ENCODE results near the gene SPIRE2. TPM values are rescaled to one million over a fixed set of nuclear protein-coding genes. Genes with fewer than 3 reads are reported as not detected.
A peak's percentile ranks its signal among the peaks of the same experiment; 100 is the strongest.

SPIRE2 gene
- total and polyA plus RNA-seq, 2 of the 13 experiments (the other 11 are each of a cell fraction or from before 2014, with no cell fraction given): 13.3 to 37.5 TPM

- no peaks in the 10 kb centered on the region for H3K9me3 ChIP-seq (ENCODE audit: low read length)
- peak; percentile 17; the same call in 2 of the 3 replicates for ATAC-seq
These were observed 55.8 kb downstream of the SPIRE2 start for GRCh38 chr16:89884041-89884421.

GRCh38 chr16:89887243-89887642 lies 59.0 kb downstream of the SPIRE2 start:
- Histone ChIP-seq H4K20me1 (ENCODE audit: insufficient read depth, low read length) (0 out of 2 replicates have a peak, but pooled peaks cover 5% of the 10 kb centered on the region), H3K9me3 (ENCODE audit: low read length) (no peaks in the 10 kb centered on the region), H2AFZ (ENCODE audit: low read length) (no peak overlapping the region), H3K4me1 (ENCODE audit: insufficient read depth, low read length) (no peaks in the 10 kb centered on the region), H3K36me3 (replicated peaks in 1 of 2; ENCODE audit: control insufficient read depth in 1 of 2, insufficient read depth in 2 of 2, low read length in 2 of 2) (peaks cover 49 to 81% of the 10 kb centered on the region in 2 experiments), H3K9ac (ENCODE audit: insufficient read depth, low read depth, low read length) (no peak overlapping the region), H3K4me2 (ENCODE audit: low read depth, low read length) (no peak overlapping the region), H3K79me2 (ENCODE audit: insufficient read depth, low read length) (peaks cover 9% of the 10 kb centered on the region), H3K4me3 (replicated peaks in 1 of 3; ENCODE audit: insufficient read depth in 1 of 3, low read depth in 2 of 3, low read length in 3 of 3) (no peak overlapping the region), H3K27me3 (ENCODE audit: control insufficient read depth in 1 of 2, insufficient read depth in 2 of 2, low read length in 2 of 2) (no peaks in the 10 kb centered on the region), H3K27ac (ENCODE audit: extremely low read length, insufficient read depth, low read length) (no peak overlapping the region)
- intact Hi-C loops (cut with micrococcal nuclease; ENCODE audit: unreplicated experiment): no loop called here
- BruUV-seq (replicated peaks): no TSS peak
- CTCF ChIA-PET (ENCODE audit: low intra/inter-chr PET ratio, low total read pairs): no interaction called here
- DNase-seq (ENCODE audit: low spot score) (no peak), FAIRE-seq (no peak), ATAC-seq (no peak)
- in situ Hi-C loops (cut with HindIII; ENCODE audit: extremely low pct_ligation_motif_present, low pct_unique_long_range_greater_than_20kb): no loop called here
- WGBS (ENCODE audit: low lambda C conversion rate): 98% methylated on average over 14 of the region's 14 CpGs
- POLR2A ChIA-PET: interaction anchor here (0.9 to 2.1 kb wide), 4 partner anchors 9 to 36 kb away, joined by 3 to 6 read pairs (median 4); partner anchors contain the start of genes MC1R, TCF25 and TUBB3
- TF ChIP-seq PBX3 (CRISPR knock-in tag; IDR thresholded peaks at IDR 0.05; ENCODE audit: borderline replicate concordance): no peak
- TF ChIP-seq NAIF1 (CRISPR knock-in tag; IDR thresholded peaks at IDR 0.05; ENCODE audit: borderline replicate concordance): no peak
- TF ChIP-seq ATAD3A (CRISPR knock-in tag; IDR thresholded peaks at IDR 0.05): no peak
- TF ChIP-seq CENPX (CRISPR knock-in tag; IDR thresholded peaks at IDR 0.05): no peak
- TF ChIP-seq TRAFD1 (CRISPR knock-in tag; IDR thresholded peaks at IDR 0.05; ENCODE audit: borderline replicate concordance): no peak
- TF ChIP-seq IKZF1 (IDR thresholded peaks at IDR 0.05): no peak
- TF ChIP-seq THRA (CRISPR knock-in tag; IDR thresholded peaks at IDR 0.05; ENCODE audit: borderline replicate concordance): no peak
- no peak for TF ChIP-seq FOXO1 (CRISPR knock-in tag; IDR thresholded peaks at IDR 0.05)
- TF ChIP-seq PRDM15 (CRISPR knock-in tag; IDR thresholded peaks at IDR 0.05): no peak

More at GRCh38 chr16:89884041-89884421, 55.8 kb downstream of the SPIRE2 start:
- Histone ChIP-seq H3K36me3 (replicated peaks in 1 of 2; ENCODE audit: control insufficient read depth in 1 of 2, insufficient read depth in 2 of 2, low read length in 2 of 2) (peaks cover 40 to 80% of the 10 kb centered on the region in 2 experiments), H2AFZ (ENCODE audit: low read length) (no peak overlapping the region), H3K4me3 (replicated peaks in 1 of 3; ENCODE audit: insufficient read depth in 1 of 3, low read depth in 2 of 3, low read length in 3 of 3) (no peak overlapping the region), H3K27ac (ENCODE audit: extremely low read length, insufficient read depth, low read length) (no peak overlapping the region), H3K79me2 (ENCODE audit: insufficient read depth, low read length) (peaks cover 35% of the 10 kb centered on the region), H3K4me1 (ENCODE audit: insufficient read depth, low read length) (no peaks in the 10 kb centered on the region), H3K27me3 (ENCODE audit: control insufficient read depth in 1 of 2, insufficient read depth in 2 of 2, low read length in 2 of 2) (no peaks in the 10 kb centered on the region), H3K9ac (ENCODE audit: insufficient read depth, low read depth, low read length) (no peak overlapping the region), H4K20me1 (ENCODE audit: insufficient read depth, low read length) (peaks cover 11% of the 10 kb centered on the region), H3K4me2 (ENCODE audit: low read depth, low read length) (no peak overlapping the region)
- CTCF ChIA-PET (ENCODE audit: low intra/inter-chr PET ratio, low total read pairs): no interaction called here
- BruUV-seq (replicated peaks): no TSS peak
- POLR2A ChIA-PET: no interaction called here
- in situ Hi-C loops (cut with HindIII; ENCODE audit: extremely low pct_ligation_motif_present, low pct_unique_long_range_greater_than_20kb) (no loop called here), intact Hi-C loops (cut with micrococcal nuclease; ENCODE audit: unreplicated experiment) (no loop called here)
- FAIRE-seq (no peak), DNase-seq (ENCODE audit: low spot score) (no peak)
- 96% methylated on average over 8 of the region's 8 CpGs for whole genome bisulfite sequencing (ENCODE audit: low lambda C conversion rate)
- no peak for TF ChIP-seq MED1 (CRISPR knock-in tag; IDR thresholded peaks at IDR 0.05)
- TF ChIP-seq AGO2 (optimal IDR thresholded peaks at IDR 0.05; ENCODE audit: low read depth, low read length): peak; percentile 65

Measured in HepG2 (cell line).